Measurements from ENCODE around the gene TVP23A. TPM values are rescaled to one million over a fixed set of nuclear protein-coding genes. Genes with fewer than 3 reads are reported as not detected.
A peak's percentile ranks its signal among the peaks of the same experiment; 100 is the strongest.
"Not testable (repeated sequence)": the region's sequence is repeated elsewhere in the genome, so short reads cannot be mapped to it uniquely, and the experiment has no call there.

Gene TVP23A
- total RNA-seq, 1 donor from 2014 or later: not detected

DNA sequence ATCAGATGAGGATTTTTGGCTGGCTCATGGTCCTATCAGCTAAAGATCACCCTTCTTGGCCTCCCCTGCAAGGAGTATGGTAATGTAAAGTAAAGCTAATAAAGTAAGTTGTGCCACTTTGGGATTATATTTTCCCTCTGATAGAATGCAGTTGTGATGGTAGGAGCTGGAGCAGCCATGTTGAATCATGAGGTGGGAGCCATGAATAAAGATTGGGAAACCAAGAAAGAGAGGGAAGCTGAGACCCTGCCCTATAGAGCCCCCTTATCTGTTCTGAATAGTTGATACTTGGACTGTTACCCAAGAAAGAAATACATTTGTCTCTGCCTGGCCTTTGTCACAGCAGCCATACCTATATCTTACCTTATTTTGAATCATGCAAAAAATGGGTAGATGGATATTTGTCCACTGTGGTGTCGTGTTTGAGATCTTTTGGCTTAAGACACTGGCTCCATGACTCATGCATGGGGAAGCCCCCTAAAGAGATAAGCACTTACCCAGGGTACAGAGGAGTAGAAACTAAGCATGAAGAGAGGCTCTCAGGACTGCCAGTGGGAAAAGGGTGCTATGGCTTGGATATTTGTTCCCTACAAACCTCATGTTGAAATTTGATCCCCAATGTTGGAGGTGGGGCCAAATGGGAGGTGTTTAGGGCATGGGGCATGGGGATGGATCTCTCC is 17.7 kb upstream of the TVP23A start:
- DNase-seq (ENCODE audit: low read depth in 2 of 2): no peak

GRCh38 chr16:10835281-10835931 is 16.8 kb upstream of the TVP23A start:
- no peak for DNase-seq (ENCODE audit: low read depth in 2 of 2)

- DNase-seq (ENCODE audit: low read depth in 2 of 2): no peak
Observed at GRCh38 chr16:10834766-10835165, 16.2 kb upstream of the TVP23A start.

DNA sequence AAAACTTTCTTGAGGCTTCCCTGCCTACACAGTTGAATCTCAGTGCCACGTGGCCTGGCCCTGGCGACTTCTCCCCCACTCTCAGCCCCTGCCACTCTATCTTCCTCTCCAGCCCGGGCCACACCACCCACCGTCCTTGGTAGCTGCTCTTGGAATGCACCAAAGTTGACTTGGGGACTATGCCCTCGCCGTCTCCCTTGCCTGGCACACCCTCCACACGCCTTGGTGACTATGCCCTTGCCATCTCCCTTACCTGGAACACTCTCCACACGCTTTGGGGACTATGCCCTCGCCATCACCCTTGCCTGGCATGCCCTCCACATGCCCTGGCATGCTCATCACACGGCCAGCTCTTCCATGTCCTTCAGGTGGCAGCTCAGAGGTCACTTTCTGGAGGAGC is 15.5 kb upstream of the TVP23A start:
- no peak for DNase-seq (ENCODE audit: low read depth in 2 of 2)

GRCh38 chr16:10833271-10833670 is 14.7 kb upstream of the TVP23A start:
- DNase-seq (ENCODE audit: low read depth in 2 of 2): no peak

DNA sequence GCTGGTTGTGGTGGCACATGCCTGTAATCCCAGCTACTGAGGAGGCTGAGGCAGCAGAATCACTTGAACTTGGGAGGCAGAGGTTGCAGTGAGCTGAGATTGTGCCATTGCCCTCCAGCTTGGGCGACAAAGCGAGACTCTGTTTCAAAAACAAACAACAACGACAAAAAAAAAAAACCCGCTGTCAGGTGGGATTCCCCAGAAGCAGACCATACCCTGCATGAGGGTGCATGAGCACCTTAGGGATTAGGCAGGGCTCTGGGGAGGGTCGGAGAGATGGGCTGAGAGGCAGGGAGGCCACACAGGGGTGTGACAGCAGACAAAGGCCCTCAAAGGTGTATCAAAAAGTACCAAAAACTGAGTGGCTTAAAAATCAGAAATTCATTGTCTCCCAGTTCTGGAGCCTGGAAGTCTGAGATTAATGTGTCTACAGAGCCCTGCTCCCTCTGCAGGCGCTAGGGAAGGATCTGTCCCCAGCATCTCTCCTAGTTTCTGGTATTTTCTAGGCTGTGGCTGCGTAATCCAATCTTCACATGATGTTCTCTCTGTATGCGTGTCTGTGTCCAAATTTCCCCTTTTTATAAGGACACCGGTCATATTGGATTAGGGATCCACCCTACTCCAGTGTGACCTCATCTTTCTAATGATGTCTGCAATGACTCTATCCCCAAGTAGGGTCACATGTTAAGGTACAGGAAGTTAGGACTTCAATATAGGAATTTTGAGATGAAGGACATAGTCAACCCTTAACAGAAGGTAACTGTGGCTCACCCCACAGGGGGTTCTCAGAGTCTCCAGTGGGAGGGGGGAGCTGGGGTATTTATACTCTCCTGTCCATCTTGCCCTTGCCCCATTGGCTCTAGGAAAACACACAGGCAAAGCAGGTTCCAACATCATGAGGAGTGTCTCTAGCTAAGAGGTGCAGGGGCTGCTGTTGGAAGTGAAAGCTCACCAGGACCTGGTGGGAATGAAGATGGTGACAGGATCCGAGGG is 13.6 kb upstream of the TVP23A start:
- no peak for DNase-seq (ENCODE audit: low read depth in 2 of 2)

- not testable (repeated sequence) for DNase-seq (ENCODE audit: low read depth in 2 of 2)
Observed at GRCh38 chr16:10830240-10830639, 11.6 kb upstream of the TVP23A start.

GRCh38 chr16:10829390-10830098 is 10.9 kb upstream of the TVP23A start:
- DNase-seq (ENCODE audit: low read depth in 2 of 2): not testable (repeated sequence)

- DNase-seq (ENCODE audit: low read depth in 2 of 2): peak; percentile 63 to 70
Observed at GRCh38 chr16:10828851-10829366, 10.3 kb upstream of the TVP23A start.

GRCh38 chr16:10827691-10828341 is 9.2 kb upstream of the TVP23A start:
- peak; percentile 46 to 75 for DNase-seq (ENCODE audit: low read depth in 2 of 2)

- DNase-seq (ENCODE audit: low read depth in 2 of 2): no peak
Observed at GRCh38 chr16:10824111-10824893, 5.7 kb upstream of the TVP23A start.

DNA sequence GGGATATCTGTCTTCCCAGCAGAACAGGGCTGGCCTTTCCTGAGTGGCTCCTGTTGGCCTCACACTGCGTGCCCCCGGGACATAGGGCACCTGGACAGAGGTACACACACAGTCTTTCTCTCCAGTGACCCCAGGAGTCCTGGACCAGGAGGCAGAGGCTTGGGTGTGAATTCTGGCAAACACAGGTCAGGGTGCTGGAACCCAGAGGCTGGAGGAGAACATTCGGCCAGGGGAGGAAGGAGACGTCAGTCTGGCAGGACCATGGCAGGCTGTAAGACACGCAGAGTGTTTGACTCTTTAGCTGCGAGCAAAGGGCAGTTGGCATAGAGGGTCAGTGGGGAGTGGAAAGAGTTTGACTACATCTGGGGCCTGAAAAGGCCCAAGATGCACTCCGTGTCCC is 4.1 kb upstream of the TVP23A start:
- DNase-seq (ENCODE audit: low read depth in 2 of 2): no peak

DNA sequence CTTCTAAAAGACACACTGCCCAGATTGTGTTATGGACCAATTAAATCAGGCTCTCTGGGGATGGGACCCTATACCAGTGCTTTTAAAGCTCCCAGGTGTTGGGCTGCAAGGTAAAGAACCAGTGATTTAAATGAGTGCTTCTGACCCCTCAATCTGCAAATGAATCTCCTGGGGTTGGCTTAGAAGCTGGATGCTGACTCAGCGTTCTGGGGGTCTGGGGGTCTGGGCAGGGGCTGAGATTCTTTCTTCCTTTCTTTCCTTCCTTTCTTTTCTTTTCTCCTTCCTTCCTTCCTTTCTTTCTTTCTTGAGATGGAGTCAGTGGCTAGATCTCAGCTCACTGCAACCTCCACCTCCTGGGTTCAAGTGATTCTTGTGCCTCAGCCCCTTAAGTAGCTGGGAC is 2.0 kb upstream of the TVP23A start:
- no peak for DNase-seq (ENCODE audit: low read depth in 2 of 2)

DNA sequence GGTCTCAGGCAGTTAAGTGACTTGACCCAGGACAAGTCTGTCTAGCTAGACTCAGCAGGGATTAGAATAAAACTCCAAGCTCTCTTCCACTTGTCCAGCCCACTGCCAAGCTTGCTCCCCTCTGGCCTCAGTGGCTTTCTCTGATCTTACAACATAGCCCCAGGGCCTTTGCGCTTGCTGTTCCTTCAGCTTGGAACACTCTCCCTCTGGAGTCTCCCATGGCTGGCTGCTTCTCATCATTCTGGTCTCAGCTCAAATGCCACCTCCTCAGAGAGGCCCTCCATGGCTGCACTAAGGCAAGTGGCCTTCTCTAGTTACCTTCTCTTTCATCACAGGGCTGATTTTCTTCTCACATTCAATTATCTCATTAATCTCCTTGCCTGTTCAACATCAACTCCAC is 1.1 kb downstream of the TVP23A start:
- no peak for DNase-seq (ENCODE audit: low read depth in 2 of 2)

DNA sequence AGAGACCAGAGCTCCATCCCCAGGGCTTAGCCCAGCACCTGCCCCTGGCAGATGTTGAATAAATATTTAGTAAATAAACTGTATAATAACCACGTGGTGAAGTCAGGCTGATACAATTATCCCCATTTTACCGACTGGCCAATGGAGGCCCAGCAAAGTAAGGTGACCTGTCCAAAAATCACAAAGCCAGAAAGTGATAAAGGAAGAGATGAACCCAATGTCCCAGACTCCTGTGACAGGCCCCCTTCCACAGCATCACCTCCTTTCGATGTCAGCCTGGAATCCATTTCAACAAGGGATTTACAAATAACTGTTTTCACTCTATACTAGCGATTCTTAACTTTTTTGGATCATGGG is 5.5 kb downstream of the TVP23A start:
- no peak for DNase-seq (ENCODE audit: low read depth in 2 of 2)

DNA sequence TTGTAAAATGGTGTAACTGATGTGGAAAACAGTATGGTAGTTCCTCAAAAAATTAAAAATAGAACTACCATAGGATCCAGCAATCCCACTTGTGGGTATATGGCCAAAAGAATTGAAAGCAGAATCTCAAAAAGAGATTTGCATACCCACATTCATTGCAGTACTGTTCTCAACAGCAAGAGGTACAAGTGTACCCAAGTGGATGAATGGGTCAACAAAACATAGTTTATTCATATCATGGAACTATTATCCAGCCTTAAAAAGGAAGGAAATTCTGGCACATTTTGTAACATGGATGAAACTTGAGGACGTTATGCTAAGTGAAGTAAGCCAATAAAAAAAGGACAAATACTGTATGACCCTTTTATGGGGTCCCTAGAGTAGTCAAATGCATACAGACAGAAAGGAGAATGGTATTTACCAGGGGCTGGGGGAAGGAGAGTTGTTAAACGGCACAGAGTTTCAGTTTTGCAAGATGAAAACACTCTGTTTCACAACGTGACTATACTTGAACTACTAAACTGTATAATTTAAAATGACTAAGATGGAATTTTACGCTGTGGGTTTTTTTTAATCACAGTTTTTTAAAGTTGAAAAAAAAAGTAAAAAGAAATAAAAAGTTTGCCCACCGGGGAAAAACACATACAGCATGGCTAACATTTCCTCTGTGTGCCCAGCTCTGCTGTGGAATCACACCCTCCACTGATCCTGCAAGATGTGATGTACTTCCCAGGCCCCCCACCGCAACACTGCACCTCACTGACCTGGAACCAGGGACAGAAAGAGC is 6.1 kb downstream of the TVP23A start:
- no peak for DNase-seq (ENCODE audit: low read depth in 2 of 2)

DNA sequence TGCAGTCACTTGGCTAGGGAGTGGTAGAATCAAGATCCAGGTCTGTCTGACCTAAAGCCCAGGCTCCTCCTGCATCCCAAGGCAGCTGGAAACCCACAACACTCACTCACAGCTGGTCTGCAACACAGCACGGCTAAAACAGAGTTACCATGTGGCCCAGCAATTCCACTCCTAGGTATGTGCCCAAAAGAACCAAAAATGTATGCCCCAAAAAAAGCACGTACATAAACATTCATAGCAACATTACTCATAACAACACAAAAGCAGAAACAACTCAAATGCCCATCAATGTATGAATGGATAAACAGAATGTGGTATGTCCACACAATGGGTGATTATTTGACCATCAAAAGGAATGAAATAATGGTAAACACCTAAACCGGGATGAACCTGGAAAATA is 8.9 kb downstream of the TVP23A start:
- no peak for DNase-seq (ENCODE audit: low read depth in 2 of 2)

GRCh38 chr16:10808850-10809249 is 9.7 kb downstream of the TVP23A start:
- DNase-seq (ENCODE audit: low read depth in 2 of 2): no peak

DNA sequence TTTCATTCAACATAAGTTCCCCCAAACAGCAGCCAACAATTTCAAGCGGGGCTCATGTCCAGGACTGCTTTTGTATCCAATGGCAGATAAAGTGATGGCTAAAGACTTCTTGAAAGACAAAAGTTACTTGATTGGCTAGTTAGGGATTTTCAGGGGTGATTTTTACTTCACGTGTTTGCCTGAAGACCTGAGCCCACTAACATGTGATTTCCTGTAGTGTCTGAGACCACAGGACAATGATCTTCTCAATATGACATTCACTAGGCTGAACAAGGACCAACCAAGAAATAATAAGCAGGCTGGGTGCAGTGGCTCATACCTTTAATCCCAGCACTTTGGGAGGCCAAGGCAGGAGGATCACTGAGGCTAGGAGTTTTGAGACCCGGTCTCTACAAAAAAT is 10.4 kb downstream of the TVP23A start:
- no peak for DNase-seq (ENCODE audit: low read depth in 2 of 2)
